ENCODE measurements around the gene DMXL1. TPM values are rescaled to one million over a fixed set of nuclear protein-coding genes. Genes with fewer than 3 reads are reported as not detected.
"Not testable (repeated sequence)": the region's sequence is repeated elsewhere in the genome, so short reads cannot be mapped to it uniquely, and the experiment has no call there.

Gene DMXL1
- total RNA-seq, 1 donor from 2014 or later = 56.4 TPM

DNA sequence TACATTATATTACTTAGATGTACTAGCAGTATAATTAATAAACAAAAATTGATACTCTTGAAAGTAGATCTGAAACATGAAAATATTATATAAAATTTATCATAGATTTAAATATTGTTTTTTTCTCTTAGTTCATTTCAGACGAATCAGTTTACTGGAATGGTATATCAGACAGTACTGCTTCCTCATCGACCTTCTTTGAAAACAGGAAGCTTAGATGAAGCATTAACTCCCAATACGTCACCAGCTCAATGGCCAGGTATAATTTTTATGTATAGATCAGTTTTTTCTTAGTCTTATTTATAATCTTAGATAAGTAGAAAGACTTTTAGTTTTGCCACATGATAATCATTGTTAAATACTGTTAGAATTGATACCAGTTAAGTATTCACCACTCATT lies 106.3 kb downstream of the DMXL1 start:
- no peak for TF ChIP-seq CTCF (IDR thresholded peaks at IDR 0.05)
- no peak overlapping the region for H3K27ac ChIP-seq
- ATAC-seq = no peak
- H3K27me3 ChIP-seq (ENCODE audit: low read depth) = no peaks in the 10 kb centered on the region
- no peaks in the 10 kb centered on the region for H3K4me1 ChIP-seq
- intact Hi-C loops (cut with DNase I) = no loop called here
- H3K9me3 ChIP-seq = no peaks in the 10 kb centered on the region
- H3K36me3 ChIP-seq = peaks cover 20% of the 10 kb centered on the region
- no peak for DNase-seq
- H3K4me3 ChIP-seq = no peak overlapping the region

- no peak for TF ChIP-seq CTCF (IDR thresholded peaks at IDR 0.05)
- no peaks in the 10 kb centered on the region for H3K27me3 ChIP-seq (ENCODE audit: low read depth)
- intact Hi-C loops (cut with DNase I) = no loop called here
- no peak overlapping the region for H3K4me3 ChIP-seq
- ATAC-seq (no peak), DNase-seq (no peak)
- H3K4me1 ChIP-seq = no peaks in the 10 kb centered on the region
- no peaks in the 10 kb centered on the region for H3K9me3 ChIP-seq
- H3K36me3 ChIP-seq = peaks cover 16% of the 10 kb centered on the region
- H3K27ac ChIP-seq = no peak overlapping the region
Observed at GRCh38 chr5:119178435-119178834, 107.5 kb downstream of the DMXL1 start.

DNA sequence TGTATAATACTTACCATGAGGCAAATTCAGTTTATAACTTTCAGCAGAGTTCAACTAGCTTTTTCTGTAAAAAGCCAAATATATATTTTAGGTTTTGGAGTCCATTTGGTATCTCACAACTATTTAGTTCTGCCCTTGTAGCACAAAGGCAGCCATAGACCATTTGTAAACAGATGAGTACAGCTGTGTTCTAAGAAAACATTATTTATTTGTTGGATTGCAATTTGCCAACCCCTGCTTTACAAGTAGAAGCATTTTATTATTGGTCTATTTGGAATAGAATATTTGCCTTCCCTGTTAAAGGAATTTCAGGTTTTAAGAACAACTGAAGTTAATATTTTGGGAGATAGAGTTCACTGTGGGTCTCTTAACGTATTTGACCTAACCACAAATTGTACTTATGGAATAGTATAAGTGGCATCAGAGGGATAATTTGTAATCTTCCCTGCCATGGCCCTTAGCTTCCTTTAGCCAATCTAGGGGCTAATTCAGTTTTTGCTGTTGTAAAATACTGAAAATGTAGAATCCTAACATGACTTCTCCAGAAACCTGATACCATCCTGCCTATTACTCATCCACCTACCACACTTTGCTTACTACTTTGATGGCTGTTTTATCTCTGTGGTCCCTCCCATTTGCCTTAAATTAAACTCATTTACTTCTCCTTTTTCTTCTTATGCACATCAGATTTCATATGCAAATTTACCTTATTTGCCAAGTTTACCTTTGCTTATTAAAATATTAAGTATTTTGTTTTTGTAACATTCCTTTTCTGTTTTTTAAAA lies 109.2 kb downstream of the DMXL1 start:
- peaks cover 21% of the 10 kb centered on the region for H3K36me3 ChIP-seq
- H3K9me3 ChIP-seq = no peaks in the 10 kb centered on the region
- TF ChIP-seq CTCF (IDR thresholded peaks at IDR 0.05) = no peak
- H3K27me3 ChIP-seq (ENCODE audit: low read depth) = no peaks in the 10 kb centered on the region
- ATAC-seq = no peak
- H3K4me1 ChIP-seq = no peaks in the 10 kb centered on the region
- no peak for DNase-seq
- H3K4me3 ChIP-seq = no peak overlapping the region
- H3K27ac ChIP-seq = no peak overlapping the region
- intact Hi-C loops (cut with DNase I) = no loop called here

GRCh38 chr5:119185512-119185911 lies 114.6 kb downstream of the DMXL1 start:
- DNase-seq; ATAC-seq; H3K27me3 ChIP-seq (ENCODE audit: low read depth); intact Hi-C loops (cut with DNase I); H3K27ac ChIP-seq; H3K4me3 ChIP-seq; H3K4me1 ChIP-seq; H3K9me3 ChIP-seq: not testable (repeated sequence)
- peaks cover 17% of the 10 kb centered on the region for H3K36me3 ChIP-seq

DNA sequence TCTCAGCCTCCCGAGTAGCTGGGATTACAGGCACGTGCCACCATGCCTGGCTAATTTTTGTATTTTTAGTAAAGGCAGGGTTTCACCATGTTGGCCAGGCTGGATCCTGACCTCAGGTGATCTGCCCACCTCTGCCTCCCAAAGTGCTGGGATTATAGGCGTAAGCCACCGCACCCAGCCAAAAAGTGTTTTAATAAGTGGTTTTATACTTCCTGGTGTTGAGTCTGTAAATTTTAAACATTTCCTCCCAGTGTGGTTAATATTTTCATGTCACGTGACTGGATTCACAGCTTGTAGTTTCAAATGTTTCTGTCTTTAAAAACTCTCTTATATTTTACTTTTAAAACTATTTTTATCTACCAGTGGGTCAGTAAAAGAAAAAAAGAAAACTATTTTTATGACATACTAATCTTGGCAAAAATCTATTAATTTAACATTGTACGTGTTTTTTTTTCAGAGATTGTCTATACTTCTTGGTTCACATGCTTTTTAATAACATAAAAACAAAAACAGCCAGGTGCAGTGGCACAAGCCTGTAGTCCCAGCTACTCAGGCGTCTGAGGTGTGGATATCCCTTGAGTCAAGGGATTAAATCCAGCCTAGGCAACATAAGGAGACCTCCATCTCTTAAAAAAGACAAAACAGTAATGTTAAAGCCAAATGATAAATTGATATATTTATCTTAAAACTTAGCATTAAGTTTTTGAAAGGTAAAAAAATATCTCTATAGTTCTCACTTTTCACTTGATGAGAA lies 117.1 kb downstream of the DMXL1 start:
- intact Hi-C loops (cut with DNase I) = no loop called here
- H3K4me3 ChIP-seq = no peak overlapping the region
- ATAC-seq (no peak), DNase-seq (no peak)
- H3K27me3 ChIP-seq (ENCODE audit: low read depth) = no peaks in the 10 kb centered on the region
- no peak overlapping the region for H3K27ac ChIP-seq
- no peaks in the 10 kb centered on the region for H3K9me3 ChIP-seq
- H3K4me1 ChIP-seq = no peaks in the 10 kb centered on the region
- no peak for TF ChIP-seq CTCF (IDR thresholded peaks at IDR 0.05)
- H3K36me3 ChIP-seq = peaks cover 25% of the 10 kb centered on the region
